Measurements from ENCODE around the gene BEAN1. TPM values are rescaled to one million over a fixed set of nuclear protein-coding genes. Genes with fewer than 3 reads are reported as not detected.
A peak's percentile ranks its signal among the peaks of the same experiment; 100 is the strongest.

The BEAN1 gene
- total and polyA plus RNA-seq, 2 donors (not counting 1 experiment from before 2014, with no cell fraction given) = 0.07 TPM; not detected in 1

DNA sequence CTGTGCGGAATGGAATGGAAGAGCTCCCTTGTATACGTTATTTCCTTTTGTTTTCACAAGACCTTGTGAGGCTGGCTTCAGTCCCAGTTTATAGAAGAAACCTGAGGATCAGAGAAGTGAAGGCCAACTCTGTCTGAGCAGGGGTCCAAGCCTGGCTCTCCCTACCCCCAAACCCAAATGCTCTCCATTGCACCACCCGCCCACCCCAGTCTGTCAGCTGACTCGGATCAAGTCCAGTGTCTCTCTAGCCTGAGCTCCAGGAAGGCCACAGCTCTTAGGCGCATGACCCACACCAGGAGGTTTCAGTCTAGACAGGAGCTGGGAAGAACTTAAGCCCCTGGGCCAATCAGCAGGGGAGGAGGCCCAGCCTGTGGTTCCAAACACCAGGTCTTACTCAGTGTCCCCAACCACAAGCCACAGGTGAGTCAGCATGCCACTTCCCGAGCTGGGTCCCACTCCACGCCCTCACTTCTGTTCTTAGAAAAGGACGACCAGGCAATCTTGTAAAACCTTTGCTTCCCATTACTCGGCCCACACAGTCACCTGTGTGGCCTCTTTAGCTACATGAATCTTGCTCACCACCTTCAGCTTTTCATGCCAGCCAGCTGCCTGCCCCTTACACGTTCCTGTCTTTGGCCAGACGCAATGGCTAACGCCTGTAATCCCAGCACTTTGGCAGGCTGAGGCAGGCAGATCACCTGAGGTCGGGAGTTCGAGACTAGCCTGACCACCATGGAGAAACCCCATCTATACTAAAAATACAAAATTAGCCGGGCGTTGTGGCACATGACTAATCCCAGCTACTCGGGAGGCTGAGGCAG lies 95.1 kb downstream of the BEAN1 start:
- Histone ChIP-seq H3K79me2 (ENCODE audit: control insufficient read depth, insufficient read depth, low read length) (no peaks in the 10 kb centered on the region), H3K4me1 (ENCODE audit: control insufficient read depth, extremely low read depth, insufficient read depth, low read length) (peaks cover 7% of the 10 kb centered on the region), H4K20me1 (ENCODE audit: control insufficient read depth, extremely low read depth, insufficient read depth, low read length) (no peaks in the 10 kb centered on the region), H3K4me3 (replicated peaks in 1 of 4; ENCODE audit: control extremely low read depth in 1 of 4, insufficient read depth in 1 of 4, low read depth in 3 of 4, low read length in 4 of 4) (no peak overlapping the region), H3K36me3 (ENCODE audit: control insufficient read depth, insufficient read depth, low read length) (peaks cover 2% of the 10 kb centered on the region), H3K27ac (ENCODE audit: insufficient read depth, low read length) (no peak overlapping the region), H2AFZ (ENCODE audit: low read length) (no peak overlapping the region), H3K27me3 (ENCODE audit: control insufficient read depth, insufficient read depth, low read length) (no peaks in the 10 kb centered on the region), H3K4me2 (ENCODE audit: extremely low read depth, insufficient read depth, low read length) (peak overlapping the region; percentile 8), H3K9me3 (ENCODE audit: control insufficient read depth, insufficient read depth, low read depth, low read length) (no peaks in the 10 kb centered on the region), H3K9ac (ENCODE audit: insufficient read depth, low read length) (no peak overlapping the region)
- TF ChIP-seq EZH2 (IDR thresholded peaks at IDR 0.05; ENCODE audit: low read length, missing control alignments) = no peak
- TF ChIP-seq, protein P1, sequence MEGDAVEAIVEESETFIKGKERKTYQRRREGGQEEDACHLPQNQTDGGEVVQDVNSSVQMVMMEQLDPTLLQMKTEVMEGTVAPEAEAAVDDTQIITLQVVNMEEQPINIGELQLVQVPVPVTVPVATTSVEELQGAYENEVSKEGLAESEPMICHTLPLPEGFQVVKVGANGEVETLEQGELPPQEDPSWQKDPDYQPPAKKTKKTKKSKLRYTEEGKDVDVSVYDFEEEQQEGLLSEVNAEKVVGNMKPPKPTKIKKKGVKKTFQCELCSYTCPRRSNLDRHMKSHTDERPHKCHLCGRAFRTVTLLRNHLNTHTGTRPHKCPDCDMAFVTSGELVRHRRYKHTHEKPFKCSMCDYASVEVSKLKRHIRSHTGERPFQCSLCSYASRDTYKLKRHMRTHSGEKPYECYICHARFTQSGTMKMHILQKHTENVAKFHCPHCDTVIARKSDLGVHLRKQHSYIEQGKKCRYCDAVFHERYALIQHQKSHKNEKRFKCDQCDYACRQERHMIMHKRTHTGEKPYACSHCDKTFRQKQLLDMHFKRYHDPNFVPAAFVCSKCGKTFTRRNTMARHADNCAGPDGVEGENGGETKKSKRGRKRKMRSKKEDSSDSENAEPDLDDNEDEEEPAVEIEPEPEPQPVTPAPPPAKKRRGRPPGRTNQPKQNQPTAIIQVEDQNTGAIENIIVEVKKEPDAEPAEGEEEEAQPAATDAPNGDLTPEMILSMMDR (conservative IDR thresholded peaks at IDR 0.05 in 1 of 2, IDR thresholded peaks at IDR 0.05 in 1 of 2; ENCODE audit: low read depth in 1 of 2, low read length in 2 of 2) = no peak
- DNase-seq (ENCODE audit: low read depth in 2 of 2) = peak; percentile 51 to 99

DNA sequence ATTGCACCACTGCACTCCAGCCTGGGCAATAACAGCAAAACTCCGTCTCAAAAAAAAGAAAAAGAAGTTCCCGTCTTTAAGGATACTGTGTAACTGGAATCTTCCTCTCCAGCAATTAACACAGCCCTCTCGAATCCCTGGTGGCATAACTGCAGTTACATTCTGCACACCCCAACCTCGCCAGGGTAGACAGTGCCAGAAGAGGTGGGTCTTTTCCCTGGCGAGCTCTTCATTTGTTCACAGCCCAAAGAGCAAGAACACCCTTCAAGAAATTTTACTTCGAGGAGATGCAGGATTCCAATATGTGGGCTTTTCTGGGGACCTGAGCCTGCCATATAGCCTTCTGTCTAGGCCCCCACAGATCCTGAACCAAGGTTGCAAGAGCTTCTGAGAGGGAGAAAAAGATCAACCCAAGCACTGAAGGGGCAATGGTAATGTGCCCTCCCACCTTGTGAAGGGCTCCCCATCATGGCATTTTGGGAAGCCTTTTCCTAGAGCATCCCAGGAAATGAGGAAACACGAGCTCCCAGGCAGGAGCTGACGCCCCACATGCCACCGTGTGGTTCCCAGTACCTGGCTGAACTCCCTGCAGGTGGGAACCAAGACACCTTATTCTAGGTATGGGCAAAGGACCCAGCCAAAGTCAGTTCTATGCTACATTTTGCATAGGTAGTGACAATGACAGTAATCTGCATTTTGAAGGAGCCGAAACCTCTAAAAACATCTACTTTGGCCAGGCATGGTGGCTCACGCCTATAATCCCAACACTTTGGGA lies 95.9 kb downstream of the BEAN1 start:
- Histone ChIP-seq H2AFZ (ENCODE audit: low read length) (no peak overlapping the region), H3K4me2 (ENCODE audit: extremely low read depth, insufficient read depth, low read length) (no peak overlapping the region), H3K9ac (ENCODE audit: insufficient read depth, low read length) (no peak overlapping the region), H4K20me1 (ENCODE audit: control insufficient read depth, extremely low read depth, insufficient read depth, low read length) (no peaks in the 10 kb centered on the region), H3K4me3 (replicated peaks in 1 of 4; ENCODE audit: control extremely low read depth in 1 of 4, insufficient read depth in 1 of 4, low read depth in 3 of 4, low read length in 4 of 4) (no peak overlapping the region), H3K36me3 (ENCODE audit: control insufficient read depth, insufficient read depth, low read length) (peaks cover 4% of the 10 kb centered on the region), H3K9me3 (ENCODE audit: control insufficient read depth, insufficient read depth, low read depth, low read length) (no peaks in the 10 kb centered on the region), H3K79me2 (ENCODE audit: control insufficient read depth, insufficient read depth, low read length) (no peaks in the 10 kb centered on the region), H3K27ac (ENCODE audit: insufficient read depth, low read length) (no peak overlapping the region), H3K27me3 (ENCODE audit: control insufficient read depth, insufficient read depth, low read length) (no peaks in the 10 kb centered on the region), H3K4me1 (ENCODE audit: control insufficient read depth, extremely low read depth, insufficient read depth, low read length) (peaks cover 2% of the 10 kb centered on the region)
- TF ChIP-seq, protein P1 (conservative IDR thresholded peaks at IDR 0.05 in 1 of 2, IDR thresholded peaks at IDR 0.05 in 1 of 2; ENCODE audit: low read depth in 1 of 2, low read length in 2 of 2) = no peak
- TF ChIP-seq EZH2 (IDR thresholded peaks at IDR 0.05; ENCODE audit: low read length, missing control alignments) = no peak
- DNase-seq (ENCODE audit: low read depth in 2 of 2) = no peak

DNA sequence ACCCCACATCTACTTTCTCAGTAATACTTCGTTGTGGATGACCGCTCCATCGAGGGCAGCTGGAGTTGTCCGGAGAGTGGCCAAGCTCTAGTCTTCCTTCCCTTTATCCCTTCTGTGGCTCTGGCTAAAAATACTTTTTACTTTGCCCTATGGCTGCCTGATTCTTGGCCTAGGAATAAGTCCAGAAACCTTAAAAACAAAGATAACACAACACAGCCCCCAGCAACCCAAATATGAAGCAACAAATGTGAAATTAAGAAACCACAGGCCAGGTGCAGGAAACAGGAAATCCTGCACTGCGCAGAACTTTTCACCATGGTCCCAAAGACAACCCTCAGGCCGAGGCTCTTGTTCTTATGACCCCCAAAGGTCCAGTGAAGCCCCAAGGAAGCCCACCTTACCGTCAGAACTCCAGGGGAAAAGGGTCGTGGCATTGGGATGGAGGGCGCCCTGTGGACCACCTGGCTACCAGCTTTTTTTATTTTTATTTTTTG lies 96.8 kb downstream of the BEAN1 start:
- Histone ChIP-seq H2AFZ (ENCODE audit: low read length) (no peak overlapping the region), H3K9me3 (ENCODE audit: control insufficient read depth, insufficient read depth, low read depth, low read length) (no peaks in the 10 kb centered on the region), H3K4me3 (replicated peaks in 1 of 4; ENCODE audit: control extremely low read depth in 1 of 4, insufficient read depth in 1 of 4, low read depth in 3 of 4, low read length in 4 of 4) (no peak overlapping the region), H3K4me1 (ENCODE audit: control insufficient read depth, extremely low read depth, insufficient read depth, low read length) (peaks cover 2% of the 10 kb centered on the region), H3K4me2 (ENCODE audit: extremely low read depth, insufficient read depth, low read length) (no peak overlapping the region), H3K36me3 (ENCODE audit: control insufficient read depth, insufficient read depth, low read length) (peaks cover 4% of the 10 kb centered on the region), H3K9ac (ENCODE audit: insufficient read depth, low read length) (no peak overlapping the region), H3K27ac (ENCODE audit: insufficient read depth, low read length) (no peak overlapping the region), H4K20me1 (ENCODE audit: control insufficient read depth, extremely low read depth, insufficient read depth, low read length) (no peaks in the 10 kb centered on the region), H3K79me2 (ENCODE audit: control insufficient read depth, insufficient read depth, low read length) (no peaks in the 10 kb centered on the region), H3K27me3 (ENCODE audit: control insufficient read depth, insufficient read depth, low read length) (no peaks in the 10 kb centered on the region)
- DNase-seq (ENCODE audit: low read depth in 2 of 2) = no peak
- TF ChIP-seq, protein P1 (conservative IDR thresholded peaks at IDR 0.05 in 1 of 2, IDR thresholded peaks at IDR 0.05 in 1 of 2; ENCODE audit: low read depth in 1 of 2, low read length in 2 of 2) = no peak
- no peak for TF ChIP-seq EZH2 (IDR thresholded peaks at IDR 0.05; ENCODE audit: low read length, missing control alignments)

Measured in fibroblast of lung (primary cell).